DND-41 (cell line): Measurements from ENCODE around the gene SGCD.

Experiments
- ATAC-seq: fragments of 200-7000 bp; cut with Tn5 transposase; 3 replicates; pipeline ENCODE4 v1.9.1; 2021; ENCODE audit warnings: low read depth; ENCODE audit not compliant: insufficient read depth
- DNase-seq: peaks from one replicate; pipeline ENCODE4 v3.0.0-alpha.2; 2020
- H2AFZ ChIP-seq: 2 replicates; pipeline ENCODE4 v1.6.0; 2012; ENCODE audit warnings: low read depth, low read length
- H3K27ac ChIP-seq: 2 replicates; pipeline ENCODE4 v1.5.1; 2012; ENCODE audit warnings: low read length, inconsistent platforms
- H3K27me3 ChIP-seq: fragments of 200-600 bp; sonication (generic); 2 replicates; pipeline ENCODE4 v1.6.0; 2012; ENCODE audit warnings: low read length, mild to moderate bottlenecking, inconsistent platforms; ENCODE audit not compliant: insufficient read depth, poor library complexity
- H3K36me3 ChIP-seq: 2 replicates; pipeline ENCODE4 v1.5.1; 2012; ENCODE audit warnings: low read length, inconsistent platforms; ENCODE audit not compliant: insufficient read depth
- H3K4me1 ChIP-seq: 2 replicates; pipeline ENCODE4 v1.5.1; 2012; ENCODE audit warnings: mild to moderate bottlenecking, low read length; ENCODE audit not compliant: insufficient read depth
- H3K4me2 ChIP-seq: 2 replicates; pipeline ENCODE4 v1.6.0; 2012; ENCODE audit warnings: mild to moderate bottlenecking, moderate library complexity, low read length, inconsistent platforms; ENCODE audit not compliant: insufficient read depth
- H3K4me3 ChIP-seq, 2 experiments: fragments of 200-600 bp in 1 of 2; shearing (Covaris generic) in 1 of 2; 2 replicates each; pipeline ENCODE4 v1.5.1; 2012 to 2016; ENCODE audit warnings: inconsistent platforms in 2 of 2, low read length in 2 of 2, mild to moderate bottlenecking in 2 of 2, low read depth in 1 of 2, moderate library complexity in 1 of 2
- H3K79me2 ChIP-seq: 2 replicates; pipeline ENCODE4 v1.6.0; 2012; ENCODE audit warnings: low read length, inconsistent platforms; ENCODE audit not compliant: insufficient read depth
- H3K9ac ChIP-seq: 2 replicates; pipeline ENCODE4 v1.6.0; 2012; ENCODE audit warnings: low read depth, mild to moderate bottlenecking, inconsistent platforms, low read length, moderate library complexity
- H3K9me3 ChIP-seq: 2 replicates; pipeline ENCODE4 v1.5.1; 2012; ENCODE audit warnings: low read length, moderate library complexity, mild to moderate bottlenecking, inconsistent platforms; ENCODE audit not compliant: insufficient read depth, severe bottlenecking
- H4K20me1 ChIP-seq: 2 replicates; pipeline ENCODE4 v1.6.0; 2012; ENCODE audit warnings: low read length; ENCODE audit not compliant: insufficient read depth
- EZH2 ChIP-seq: IDR thresholded peaks from 3 replicates; pipeline ENCODE4 v1.6.1; 2012; ENCODE audit warnings: borderline replicate concordance, low read depth, mild to moderate bottlenecking, moderate library complexity, low read length, inconsistent platforms; ENCODE audit not compliant: severe bottlenecking
- TF ChIP-seq, protein P1 (sequence below): IDR thresholded peaks from 2 replicates; pipeline ENCODE4 v1.5.1; 2012; ENCODE audit warnings: borderline replicate concordance, low read length, moderate library complexity, mild to moderate bottlenecking; ENCODE audit not compliant: poor library complexity, severe bottlenecking; ENCODE audit errors: extremely low read depth

SGCD gene

GRCh38 chr5:156800929-156801328 lies 474.0 kb downstream of the SGCD start:
- H3K79me2 ChIP-seq, result no peaks in the 10 kb centered on the region
- peaks cover 30% of the 10 kb centered on the region for H3K27me3 ChIP-seq
- no peaks in the 10 kb centered on the region for H3K9me3 ChIP-seq
- no peaks in the 10 kb centered on the region for H3K4me1 ChIP-seq
- H3K4me2 ChIP-seq, result no peak overlapping the region
- H3K36me3 ChIP-seq, result no peaks in the 10 kb centered on the region
- no peaks in the 10 kb centered on the region for H4K20me1 ChIP-seq
- H2AFZ ChIP-seq, result no peak overlapping the region
- H3K4me3 ChIP-seq, result no peak overlapping the region
- ATAC-seq (no peak), DNase-seq (no peak)
- no peak overlapping the region for H3K27ac ChIP-seq
- TF ChIP-seq EZH2, result no peak
- TF ChIP-seq, protein P1, sequence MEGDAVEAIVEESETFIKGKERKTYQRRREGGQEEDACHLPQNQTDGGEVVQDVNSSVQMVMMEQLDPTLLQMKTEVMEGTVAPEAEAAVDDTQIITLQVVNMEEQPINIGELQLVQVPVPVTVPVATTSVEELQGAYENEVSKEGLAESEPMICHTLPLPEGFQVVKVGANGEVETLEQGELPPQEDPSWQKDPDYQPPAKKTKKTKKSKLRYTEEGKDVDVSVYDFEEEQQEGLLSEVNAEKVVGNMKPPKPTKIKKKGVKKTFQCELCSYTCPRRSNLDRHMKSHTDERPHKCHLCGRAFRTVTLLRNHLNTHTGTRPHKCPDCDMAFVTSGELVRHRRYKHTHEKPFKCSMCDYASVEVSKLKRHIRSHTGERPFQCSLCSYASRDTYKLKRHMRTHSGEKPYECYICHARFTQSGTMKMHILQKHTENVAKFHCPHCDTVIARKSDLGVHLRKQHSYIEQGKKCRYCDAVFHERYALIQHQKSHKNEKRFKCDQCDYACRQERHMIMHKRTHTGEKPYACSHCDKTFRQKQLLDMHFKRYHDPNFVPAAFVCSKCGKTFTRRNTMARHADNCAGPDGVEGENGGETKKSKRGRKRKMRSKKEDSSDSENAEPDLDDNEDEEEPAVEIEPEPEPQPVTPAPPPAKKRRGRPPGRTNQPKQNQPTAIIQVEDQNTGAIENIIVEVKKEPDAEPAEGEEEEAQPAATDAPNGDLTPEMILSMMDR, result no peak
- H3K9ac ChIP-seq, result no peak overlapping the region

DNA sequence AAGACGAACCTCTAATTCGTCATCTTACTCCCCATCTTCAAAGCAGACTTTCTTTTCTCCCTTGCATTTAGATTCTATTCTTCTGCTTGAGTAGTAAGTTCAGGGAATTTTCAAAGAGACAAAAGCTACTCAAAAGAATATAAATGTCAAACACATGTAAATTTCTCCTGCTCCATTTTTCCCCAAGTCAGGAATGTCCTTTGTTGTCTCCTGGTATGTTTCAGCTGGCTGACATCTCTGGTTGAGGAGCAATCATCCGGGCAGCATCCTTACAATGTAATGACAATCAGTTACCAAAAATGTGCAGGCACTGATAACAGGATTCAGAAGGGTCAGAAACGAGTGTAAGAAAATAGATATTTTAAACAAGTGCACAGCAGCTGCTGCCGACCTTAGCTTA lies 475.5 kb downstream of the SGCD start:
- no peak overlapping the region for H3K4me2 ChIP-seq
- no peaks in the 10 kb centered on the region for H4K20me1 ChIP-seq
- no peaks in the 10 kb centered on the region for H3K9me3 ChIP-seq
- H3K27me3 ChIP-seq, result peaks cover 23% of the 10 kb centered on the region
- H2AFZ ChIP-seq, result no peak overlapping the region
- no peak overlapping the region for H3K9ac ChIP-seq
- TF ChIP-seq EZH2, result no peak
- TF ChIP-seq, protein P1, result no peak
- DNase-seq (no peak), ATAC-seq (no peak)
- H3K36me3 ChIP-seq, result no peaks in the 10 kb centered on the region
- H3K4me3 ChIP-seq, result no peak overlapping the region
- no peak overlapping the region for H3K27ac ChIP-seq
- no peaks in the 10 kb centered on the region for H3K79me2 ChIP-seq
- H3K4me1 ChIP-seq, result no peaks in the 10 kb centered on the region

GRCh38 chr5:156803404-156803803 lies 476.4 kb downstream of the SGCD start:
- DNase-seq (no peak), ATAC-seq (no peak)
- no peak overlapping the region for H3K27ac ChIP-seq
- H3K79me2 ChIP-seq, result no peaks in the 10 kb centered on the region
- H3K4me2 ChIP-seq, result no peak overlapping the region
- H3K4me1 ChIP-seq, result no peaks in the 10 kb centered on the region
- H4K20me1 ChIP-seq, result no peaks in the 10 kb centered on the region
- no peaks in the 10 kb centered on the region for H3K36me3 ChIP-seq
- no peaks in the 10 kb centered on the region for H3K9me3 ChIP-seq
- no peak overlapping the region for H2AFZ ChIP-seq
- TF ChIP-seq EZH2, result no peak
- TF ChIP-seq, protein P1, result no peak
- no peak overlapping the region for H3K9ac ChIP-seq
- H3K4me3 ChIP-seq, result no peak overlapping the region
- H3K27me3 ChIP-seq, result peaks cover 20% of the 10 kb centered on the region

DNA sequence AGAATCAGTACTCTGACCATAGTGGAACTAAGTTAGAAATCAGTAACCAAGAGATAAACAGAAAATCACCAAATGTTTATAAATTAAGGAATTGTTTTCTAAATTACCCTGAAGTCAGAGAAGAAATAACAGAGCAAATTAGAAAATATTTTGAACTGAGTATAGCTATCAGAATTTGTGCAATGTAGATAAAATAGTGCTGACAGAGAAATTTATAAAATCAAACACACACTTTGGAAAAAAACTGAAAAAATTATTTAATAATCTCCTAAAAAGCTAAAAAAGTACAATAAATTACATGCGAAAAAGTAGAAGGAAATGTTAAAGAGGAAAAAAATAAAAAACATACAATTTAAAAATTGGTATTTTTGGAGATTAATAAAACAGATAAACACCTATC lies 486.0 kb downstream of the SGCD start:
- Histone ChIP-seq H3K4me1 (no peaks in the 10 kb centered on the region), H4K20me1 (no peaks in the 10 kb centered on the region)
- TF ChIP-seq, protein P1, result no peak
- TF ChIP-seq EZH2, result no peak

More for the DNA sequence above, 486.0 kb downstream of the SGCD start:
- ATAC-seq, result no peak
- Histone ChIP-seq H3K9ac (no peak overlapping the region), H3K4me3 (no peak overlapping the region), H3K27me3 (no peaks in the 10 kb centered on the region), H3K9me3 (no peaks in the 10 kb centered on the region), H3K4me2 (no peak overlapping the region), H3K27ac (no peak overlapping the region), H3K36me3 (no peaks in the 10 kb centered on the region), H3K79me2 (no peaks in the 10 kb centered on the region), H2AFZ (no peak overlapping the region)
- DNase-seq, result no peak
